ENCODE data around the gene RTP5. TPM values are rescaled to one million over a fixed set of nuclear protein-coding genes. Genes with fewer than 3 reads are reported as not detected.

RTP5 gene
- total and polyA plus RNA-seq, 3 experiments from 2014 or later = 0.11 to 0.23 (median 0.18) TPM

- H3K4me1 Mint-ChIP-seq = peaks cover 35 to 50% (median 47%) of the 10 kb centered on the region in 3 donors
- CTCF ChIA-PET = interaction anchor here (1.1 kb wide), 2 partner anchors 16 to 27 kb away, joined by 3 to 8 read pairs; partner anchors contain the start of gene RTP5
- no peaks in the 10 kb centered on the region for H3K36me3 Mint-ChIP-seq
- H3K27ac Mint-ChIP-seq = peak overlapping the region in 7 of 8 donors; percentile 47 to 97 (median 84)
- no peak overlapping the region for H3K27ac ChIP-seq (ENCODE audit: low read depth, low read length)
- no peak overlapping the region for H3K4me3 ChIP-seq (ENCODE audit: low read length)
- DNase-seq = no peak
- H3K4me1 ChIP-seq (ENCODE audit: insufficient read depth, low read length) = peaks cover 23% of the 10 kb centered on the region
- no peaks in the 10 kb centered on the region for H3K27me3 ChIP-seq (ENCODE audit: insufficient read depth, low read length, poor library complexity, severe bottlenecking)
- peaks cover 0 to under 1% (median 0%) of the 10 kb centered on the region in 5 donors for H3K9me3 Mint-ChIP-seq
- H3K36me3 ChIP-seq (ENCODE audit: insufficient read depth, low read length) = no peaks in the 10 kb centered on the region
- POLR2A ChIA-PET = no interaction called here
- peak overlapping the region in 2 of 7 donors; percentile 37 to 44 for H3K4me3 Mint-ChIP-seq
- no peaks in the 10 kb centered on the region for H3K27me3 Mint-ChIP-seq
- no peaks in the 10 kb centered on the region for H3K9me3 ChIP-seq (ENCODE audit: low read length)
Observed at GRCh38 chr2:241841181-241842066, 28.1 kb upstream of the RTP5 start.

GRCh38 chr2:241842067-241842415 lies 27.5 kb upstream of the RTP5 start:
- ChIA-PET CTCF (interaction anchor here (1.1 kb wide), 1 partner anchor 17 kb away, joined by 3 read pairs; no protein-coding TSS in a partner anchor), POLR2A (no interaction called here)
- peak overlapping the region in 3 of 7 donors; percentile 86 to 91 (median 86) for H3K4me3 Mint-ChIP-seq
- peak overlapping the region in 7 of 8 donors; percentile 84 to 99 (median 96) for H3K27ac Mint-ChIP-seq
- H3K4me1 Mint-ChIP-seq = peaks cover 36 to 52% (median 50%) of the 10 kb centered on the region in 3 donors
- Histone ChIP-seq H3K36me3 (ENCODE audit: insufficient read depth, low read length) (no peaks in the 10 kb centered on the region), H3K4me3 (ENCODE audit: low read length) (no peak overlapping the region), H3K4me1 (ENCODE audit: insufficient read depth, low read length) (peaks cover 23% of the 10 kb centered on the region), H3K27ac (ENCODE audit: low read depth, low read length) (no peak overlapping the region), H3K27me3 (ENCODE audit: insufficient read depth, low read length, poor library complexity, severe bottlenecking) (no peaks in the 10 kb centered on the region), H3K9me3 (ENCODE audit: low read length) (no peaks in the 10 kb centered on the region)
- peaks cover 0 to 2% (median 0%) of the 10 kb centered on the region in 5 donors for H3K9me3 Mint-ChIP-seq
- no peaks in the 10 kb centered on the region for H3K36me3 Mint-ChIP-seq
- no peaks in the 10 kb centered on the region for H3K27me3 Mint-ChIP-seq
- no peak for DNase-seq

DNA sequence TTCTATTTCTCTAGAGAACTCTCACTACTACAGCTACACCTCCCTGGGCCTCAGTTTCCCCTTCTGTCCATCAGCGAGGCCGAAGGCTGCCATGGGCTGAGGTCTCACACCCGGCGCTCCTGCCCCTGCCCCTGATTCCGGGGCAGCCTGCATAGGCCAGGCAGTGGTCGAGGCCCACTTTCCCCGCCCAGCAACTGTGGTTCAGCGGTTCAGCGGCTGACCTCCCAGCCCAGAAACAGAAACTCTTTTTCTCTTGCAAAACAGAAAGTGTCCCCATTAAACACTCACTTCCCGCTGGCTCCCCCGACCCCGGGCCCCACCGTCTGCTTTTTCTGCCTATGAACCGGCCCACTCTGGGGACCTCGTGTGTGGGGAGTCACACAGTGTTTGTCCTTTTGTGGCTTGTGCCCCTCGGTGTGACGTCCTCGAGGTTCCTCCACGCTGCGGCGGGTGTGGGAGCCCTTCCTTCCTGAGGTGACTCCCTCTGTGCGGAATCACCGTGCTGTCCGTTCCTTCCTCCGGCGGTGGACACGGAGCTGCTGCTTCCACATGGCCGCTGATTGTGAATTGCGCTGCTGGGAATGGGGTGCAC lies 26.8 kb upstream of the RTP5 start:
- H3K4me1 Mint-ChIP-seq = peaks cover 36 to 52% (median 46%) of the 10 kb centered on the region in 3 donors
- CTCF ChIA-PET = no interaction called here
- Histone ChIP-seq H3K27ac (ENCODE audit: low read depth, low read length) (peak overlapping the region; percentile 48), H3K9me3 (ENCODE audit: low read length) (no peaks in the 10 kb centered on the region), H3K4me1 (ENCODE audit: insufficient read depth, low read length) (peaks cover 23% of the 10 kb centered on the region), H3K27me3 (ENCODE audit: insufficient read depth, low read length, poor library complexity, severe bottlenecking) (no peaks in the 10 kb centered on the region), H3K36me3 (ENCODE audit: insufficient read depth, low read length) (no peaks in the 10 kb centered on the region), H3K4me3 (ENCODE audit: low read length) (peak overlapping the region; percentile 41)
- no peaks in the 10 kb centered on the region for H3K27me3 Mint-ChIP-seq
- H3K4me3 Mint-ChIP-seq = peak overlapping the region; percentile 79 to 91 (median 85)
- peak; percentile 32 to 77 (median 63) for DNase-seq
- peak overlapping the region; percentile 84 to 99 (median 94) for H3K27ac Mint-ChIP-seq
- H3K36me3 Mint-ChIP-seq = no peaks in the 10 kb centered on the region
- peaks cover 0 to 2% (median 0%) of the 10 kb centered on the region in 5 donors for H3K9me3 Mint-ChIP-seq
- POLR2A ChIA-PET = interaction anchor here (1.9 kb wide), 1 partner anchor 17 kb away, joined by 10 read pairs; no protein-coding TSS in a partner anchor

GRCh38 chr2:241843321-241844065 lies 26.0 kb upstream of the RTP5 start:
- CTCF ChIA-PET = interaction anchor here (1.0 to 2.0 kb wide), 6 partner anchors 9 to 146 kb away, joined by 3 to 8 read pairs (median 4); no protein-coding TSS in a partner anchor
- Histone ChIP-seq H3K27me3 (ENCODE audit: insufficient read depth, low read length, poor library complexity, severe bottlenecking) (no peaks in the 10 kb centered on the region), H3K27ac (ENCODE audit: low read depth, low read length) (peak overlapping the region; percentile 48), H3K36me3 (ENCODE audit: insufficient read depth, low read length) (no peaks in the 10 kb centered on the region), H3K9me3 (ENCODE audit: low read length) (no peaks in the 10 kb centered on the region), H3K4me3 (ENCODE audit: low read length) (peak overlapping the region; percentile 41), H3K4me1 (ENCODE audit: insufficient read depth, low read length) (peaks cover 23% of the 10 kb centered on the region)
- POLR2A ChIA-PET = interaction anchor here (0.9 to 1.9 kb wide), 6 partner anchors 13 to 109 kb away, joined by 3 to 15 read pairs (median 9); partner anchors contain the start of gene D2HGDH
- Mint-ChIP-seq H3K4me1 (peaks cover 36 to 52% (median 45%) of the 10 kb centered on the region in 3 donors), H3K27me3 (no peaks in the 10 kb centered on the region), H3K27ac (peak overlapping the region; percentile 84 to 99 (median 94)), H3K4me3 (peak overlapping the region; percentile 79 to 91 (median 85)), H3K36me3 (no peaks in the 10 kb centered on the region), H3K9me3 (peaks cover 0 to 2% (median 0%) of the 10 kb centered on the region in 5 donors)
- peak in 1 of 5 donors; percentile 49 for DNase-seq

DNA sequence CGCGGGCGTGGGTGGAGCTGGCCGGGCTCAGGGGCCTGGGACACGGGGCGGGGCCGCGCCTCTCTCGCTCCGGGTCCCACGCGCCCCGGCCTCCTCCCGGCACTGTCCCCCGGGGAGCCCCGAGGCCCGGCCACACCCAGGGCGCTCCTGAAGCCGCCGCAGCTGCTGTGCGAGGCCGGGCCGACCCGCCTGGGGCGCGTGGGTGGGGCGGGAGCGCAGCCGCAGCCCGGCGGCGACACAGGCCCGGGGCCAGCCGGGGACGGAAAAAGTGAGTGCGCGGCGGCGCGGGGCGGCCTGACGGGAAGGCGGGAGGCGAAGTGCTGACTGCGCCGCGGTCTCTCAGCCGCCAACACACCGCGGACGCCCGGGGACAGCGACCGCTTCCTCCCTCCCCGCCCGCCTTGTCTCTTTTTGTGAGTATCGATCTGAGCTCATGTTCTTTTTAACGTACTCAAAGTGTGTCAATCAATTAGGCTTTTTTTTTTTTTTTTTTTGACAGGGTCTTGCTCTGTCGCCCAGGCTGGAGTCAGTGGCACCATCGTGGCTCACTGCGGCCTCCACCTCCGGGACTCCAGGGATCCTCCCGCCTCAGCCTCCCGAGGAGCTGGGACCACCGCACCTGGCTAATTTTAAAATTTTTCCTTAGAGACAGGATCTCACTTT lies 25.3 kb upstream of the RTP5 start:
- peaks cover 34 to 48% (median 42%) of the 10 kb centered on the region in 3 donors for H3K4me1 Mint-ChIP-seq
- H3K27ac ChIP-seq (ENCODE audit: low read depth, low read length) = peak overlapping the region; percentile 47

DNA sequence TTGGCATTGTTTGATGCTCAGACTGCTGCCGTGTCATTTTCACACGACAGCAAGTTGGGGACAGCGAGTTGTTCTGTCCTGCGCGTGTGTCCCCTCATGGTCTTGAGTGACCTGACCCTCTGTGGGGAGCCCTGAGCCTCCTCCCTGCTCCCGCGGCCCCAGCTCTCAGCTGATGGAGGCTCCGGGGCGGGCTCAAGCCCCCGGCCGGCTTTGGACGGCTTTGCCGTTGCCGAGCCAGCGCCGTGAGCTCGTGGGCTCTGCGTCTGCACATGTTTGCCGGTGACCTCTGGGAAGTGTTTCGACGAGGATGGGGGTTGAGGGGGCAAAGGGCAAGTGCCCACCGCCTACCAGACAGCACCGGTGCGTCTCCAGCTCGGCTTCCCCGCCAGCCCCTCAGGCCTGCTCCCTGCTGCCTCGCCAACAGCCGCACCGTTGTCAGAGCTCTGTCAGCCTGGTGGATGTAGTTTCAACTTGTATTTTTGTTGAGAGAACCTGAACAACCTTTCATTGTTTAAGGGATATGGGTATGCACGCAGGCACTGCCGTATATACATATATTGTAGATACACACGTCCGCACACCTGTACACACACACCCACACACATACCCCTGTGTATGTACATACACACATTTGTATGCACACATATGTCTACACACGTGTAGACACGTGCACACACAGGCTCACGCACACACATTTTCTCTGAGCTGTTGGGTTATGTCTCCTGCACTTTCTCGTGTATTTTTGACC lies 24.5 kb upstream of the RTP5 start:
- Histone ChIP-seq H3K9me3 (ENCODE audit: low read length) (no peaks in the 10 kb centered on the region), H3K27ac (ENCODE audit: low read depth, low read length) (peak overlapping the region; percentile 47), H3K4me1 (ENCODE audit: insufficient read depth, low read length) (peaks cover 23% of the 10 kb centered on the region), H3K4me3 (ENCODE audit: low read length) (peak overlapping the region; percentile 41), H3K36me3 (ENCODE audit: insufficient read depth, low read length) (no peaks in the 10 kb centered on the region), H3K27me3 (ENCODE audit: insufficient read depth, low read length, poor library complexity, severe bottlenecking) (no peaks in the 10 kb centered on the region)
- CTCF ChIA-PET = interaction anchor here (0.8 to 2.0 kb wide), 9 partner anchors 10 to 147 kb away, joined by 3 to 8 read pairs (median 4); no protein-coding TSS in a partner anchor
- Mint-ChIP-seq H3K36me3 (no peaks in the 10 kb centered on the region), H3K4me3 (peak overlapping the region; percentile 61 to 80 (median 79)), H3K9me3 (peaks cover 0 to 2% (median 0%) of the 10 kb centered on the region in 5 donors), H3K4me1 (peaks cover 33 to 46% (median 42%) of the 10 kb centered on the region in 3 donors), H3K27ac (peak overlapping the region; percentile 21 to 83 (median 60)), H3K27me3 (no peaks in the 10 kb centered on the region)
- DNase-seq = no peak
- POLR2A ChIA-PET = interaction anchor here (0.6 to 1.9 kb wide), 13 partner anchors 10 to 743 kb away, joined by 3 to 15 read pairs (median 4); partner anchors contain the start of genes D2HGDH and MTERF4

More for the DNA sequence above, 25.3 kb upstream of the RTP5 start:
- Mint-ChIP-seq H3K27me3 (no peaks in the 10 kb centered on the region), H3K9me3 (peaks cover 0 to 2% (median 0%) of the 10 kb centered on the region in 5 donors), H3K4me3 (peak overlapping the region; percentile 68 to 91 (median 80)), H3K27ac (peak overlapping the region in 7 of 8 donors; percentile 43 to 88 (median 78)), H3K36me3 (no peaks in the 10 kb centered on the region)
- no peaks in the 10 kb centered on the region for H3K36me3 ChIP-seq (ENCODE audit: insufficient read depth, low read length)
- H3K9me3 ChIP-seq (ENCODE audit: low read length) = no peaks in the 10 kb centered on the region
- ChIA-PET POLR2A (interaction anchor here (0.6 to 1.9 kb wide), 14 partner anchors 11 to 742 kb away, joined by 3 to 15 read pairs (median 4); partner anchors contain the start of genes D2HGDH and MTERF4), CTCF (interaction anchor here (0.8 to 2.0 kb wide), 8 partner anchors 9 to 146 kb away, joined by 3 to 8 read pairs (median 4); no protein-coding TSS in a partner anchor)
- H3K4me1 ChIP-seq (ENCODE audit: insufficient read depth, low read length) = peaks cover 23% of the 10 kb centered on the region
- H3K27me3 ChIP-seq (ENCODE audit: insufficient read depth, low read length, poor library complexity, severe bottlenecking) = no peaks in the 10 kb centered on the region
- peak; percentile 53 to 85 (median 75) for DNase-seq
- peak overlapping the region; percentile 41 for H3K4me3 ChIP-seq (ENCODE audit: low read length)

All from CD8-positive, alpha-beta memory T cell (primary cell).